ENCODE results near the gene ADAMTS12.

DNA sequence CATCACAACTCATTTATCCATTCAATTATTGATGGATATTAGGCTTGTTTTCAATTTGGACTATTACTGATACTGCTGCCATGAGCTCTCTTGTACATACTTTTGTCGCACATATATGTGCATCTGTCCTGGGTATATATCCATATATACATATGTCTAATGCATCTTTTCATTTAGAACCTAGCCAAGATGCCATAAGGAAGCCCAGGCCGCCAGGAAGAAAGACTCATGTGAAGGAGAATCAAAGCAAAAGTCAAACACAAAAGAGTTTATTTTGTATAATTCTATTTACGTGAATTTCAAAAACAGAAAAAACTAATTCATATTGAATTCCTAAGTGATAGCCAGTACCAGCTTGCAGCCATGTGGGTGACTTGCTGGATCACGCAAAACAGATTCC is 79.0 kb downstream of the ADAMTS12 start:
- TF ChIP-seq, protein P1, sequence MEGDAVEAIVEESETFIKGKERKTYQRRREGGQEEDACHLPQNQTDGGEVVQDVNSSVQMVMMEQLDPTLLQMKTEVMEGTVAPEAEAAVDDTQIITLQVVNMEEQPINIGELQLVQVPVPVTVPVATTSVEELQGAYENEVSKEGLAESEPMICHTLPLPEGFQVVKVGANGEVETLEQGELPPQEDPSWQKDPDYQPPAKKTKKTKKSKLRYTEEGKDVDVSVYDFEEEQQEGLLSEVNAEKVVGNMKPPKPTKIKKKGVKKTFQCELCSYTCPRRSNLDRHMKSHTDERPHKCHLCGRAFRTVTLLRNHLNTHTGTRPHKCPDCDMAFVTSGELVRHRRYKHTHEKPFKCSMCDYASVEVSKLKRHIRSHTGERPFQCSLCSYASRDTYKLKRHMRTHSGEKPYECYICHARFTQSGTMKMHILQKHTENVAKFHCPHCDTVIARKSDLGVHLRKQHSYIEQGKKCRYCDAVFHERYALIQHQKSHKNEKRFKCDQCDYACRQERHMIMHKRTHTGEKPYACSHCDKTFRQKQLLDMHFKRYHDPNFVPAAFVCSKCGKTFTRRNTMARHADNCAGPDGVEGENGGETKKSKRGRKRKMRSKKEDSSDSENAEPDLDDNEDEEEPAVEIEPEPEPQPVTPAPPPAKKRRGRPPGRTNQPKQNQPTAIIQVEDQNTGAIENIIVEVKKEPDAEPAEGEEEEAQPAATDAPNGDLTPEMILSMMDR (conservative IDR thresholded peaks at IDR 0.05; ENCODE audit: low read length): no peak
- TF ChIP-seq EZH2phosphoT487 (IDR thresholded peaks at IDR 0.05; ENCODE audit: borderline replicate concordance, low read depth, low read length): no peak

Data from OCI-LY7 (cell line).